Measurements from ENCODE around the gene SPRYD3.
A peak's percentile ranks its signal among the peaks of the same experiment; 100 is the strongest.
"Not testable (repeated sequence)": the region's sequence is repeated elsewhere in the genome, so short reads cannot be mapped to it uniquely, and the experiment has no call there.

The SPRYD3 gene

GRCh38 chr12:53049571-53050318 lies 29.4 kb downstream of the SPRYD3 start, which contains the start of gene TNS2:
TNS2 (plus strand) TSS chr12:53050065; CDS start chr12:53050186, 121 bp downstream.
- DNase-seq = no peak

GRCh38 chr12:53048780-53049401 lies 30.3 kb downstream of the SPRYD3 start:
- DNase-seq = no peak

DNA sequence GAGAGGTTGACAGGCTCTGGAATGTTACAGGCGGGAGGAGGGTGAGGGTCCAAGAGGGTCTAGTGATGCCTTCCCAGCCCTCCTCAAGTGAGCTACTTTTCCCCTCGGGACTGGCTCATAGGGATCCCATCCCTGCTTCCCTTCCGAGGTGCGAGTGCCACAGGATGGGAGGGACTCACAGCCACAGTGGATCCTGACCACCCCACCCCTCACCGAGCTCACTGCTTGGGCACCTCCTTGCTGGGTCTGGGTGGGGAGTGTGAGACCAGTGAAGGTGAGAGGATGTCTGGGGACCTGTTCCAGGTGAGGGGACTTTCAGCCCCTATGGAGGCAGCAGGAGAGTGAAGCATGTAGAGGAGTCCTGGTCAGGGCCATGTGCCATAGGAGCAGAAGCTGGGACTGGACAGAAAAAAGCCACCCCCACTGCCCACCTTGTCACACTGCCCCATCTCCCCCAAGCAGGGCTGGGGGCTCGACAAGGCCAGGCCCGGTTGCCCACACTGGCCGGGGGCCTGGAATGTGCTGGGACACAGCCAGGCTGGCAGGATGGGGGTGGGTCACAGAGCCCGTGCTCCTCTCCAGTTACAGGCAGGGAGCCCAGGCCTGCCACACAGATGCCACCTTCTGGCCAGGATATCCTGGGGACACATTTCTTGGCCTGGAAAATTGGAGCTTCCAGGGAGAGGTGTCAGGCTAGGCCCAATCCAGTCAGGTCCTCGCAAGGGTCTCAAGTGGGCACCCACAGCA lies 31.0 kb downstream of the SPRYD3 start:
- no peak for DNase-seq

DNA sequence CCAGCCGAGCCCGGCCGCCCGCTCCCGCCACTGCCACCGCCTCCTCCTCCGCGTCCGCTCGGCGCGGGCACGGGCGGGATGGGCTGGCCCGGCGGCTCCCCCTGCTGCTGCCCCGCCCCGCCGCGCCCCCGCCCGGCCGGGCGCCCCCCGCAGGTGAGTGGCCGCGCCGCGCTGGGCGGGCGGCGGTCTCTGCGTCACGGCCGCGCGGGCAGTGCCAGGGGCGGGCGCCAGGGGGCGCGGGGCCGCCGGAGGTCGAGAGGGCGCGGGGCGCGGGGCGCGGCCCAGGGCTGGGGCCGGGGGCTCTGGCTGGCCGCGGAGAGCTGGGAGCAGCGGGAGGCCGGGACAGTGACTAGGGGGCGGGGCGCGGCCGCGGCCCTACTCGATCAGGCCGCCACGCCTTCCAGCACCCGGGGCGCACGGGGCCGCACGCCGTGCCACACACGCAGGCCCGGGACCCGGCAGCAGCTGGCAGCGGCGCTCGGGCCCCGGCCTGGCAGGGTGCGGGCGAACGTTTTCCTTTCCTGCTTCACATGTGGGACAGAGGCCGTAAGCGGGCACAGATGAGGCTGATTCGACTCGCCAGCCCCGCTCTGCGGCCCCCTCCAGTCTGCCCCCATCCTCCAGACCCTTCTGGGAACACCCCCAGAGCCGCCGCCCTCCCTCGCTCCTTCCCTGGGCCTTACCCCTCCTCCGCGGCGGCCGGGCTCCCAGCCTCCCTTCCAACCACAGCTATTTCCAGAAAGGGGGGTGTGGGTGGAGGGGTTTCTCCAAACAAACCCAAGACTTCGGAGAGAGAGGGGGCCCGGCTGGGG lies 31.8 kb downstream of the SPRYD3 start:
- peak; percentile 68 for DNase-seq

DNA sequence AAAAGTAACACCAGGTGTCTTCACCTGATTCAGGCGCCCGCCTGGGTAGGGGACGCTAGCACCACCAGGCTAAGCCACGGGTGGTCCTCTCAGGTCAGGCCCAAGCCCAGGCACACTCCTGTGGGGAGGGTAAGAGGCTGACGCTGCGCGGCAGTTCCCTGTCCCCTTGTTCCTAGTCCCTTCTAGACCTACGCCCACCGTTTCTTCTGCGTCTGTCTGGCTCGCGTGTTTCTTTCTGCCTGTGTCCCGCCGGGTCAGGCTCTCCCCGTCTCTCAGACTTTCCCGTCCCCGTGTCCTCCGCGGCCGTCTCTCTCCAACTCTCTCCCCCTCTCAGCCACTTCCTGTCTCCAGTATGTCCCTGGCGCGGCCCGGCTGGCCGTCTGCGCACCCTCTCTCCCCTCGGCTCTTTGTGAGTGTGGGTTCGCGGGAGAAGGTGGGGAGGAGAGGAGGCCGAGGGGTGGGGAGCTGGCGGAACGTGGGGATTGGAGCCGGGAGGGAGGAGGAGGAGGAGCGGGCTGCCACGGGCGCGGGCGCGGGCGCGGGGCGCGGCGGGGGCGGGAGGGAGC lies 32.5 kb downstream of the SPRYD3 start:
- peak; percentile 53 for DNase-seq

- no peak for DNase-seq
These were observed 33.5 kb downstream of the SPRYD3 start for GRCh38 chr12:53045696-53046045.

- no peak for DNase-seq
These were observed 34.1 kb downstream of the SPRYD3 start for GRCh38 chr12:53044896-53045695.

DNA sequence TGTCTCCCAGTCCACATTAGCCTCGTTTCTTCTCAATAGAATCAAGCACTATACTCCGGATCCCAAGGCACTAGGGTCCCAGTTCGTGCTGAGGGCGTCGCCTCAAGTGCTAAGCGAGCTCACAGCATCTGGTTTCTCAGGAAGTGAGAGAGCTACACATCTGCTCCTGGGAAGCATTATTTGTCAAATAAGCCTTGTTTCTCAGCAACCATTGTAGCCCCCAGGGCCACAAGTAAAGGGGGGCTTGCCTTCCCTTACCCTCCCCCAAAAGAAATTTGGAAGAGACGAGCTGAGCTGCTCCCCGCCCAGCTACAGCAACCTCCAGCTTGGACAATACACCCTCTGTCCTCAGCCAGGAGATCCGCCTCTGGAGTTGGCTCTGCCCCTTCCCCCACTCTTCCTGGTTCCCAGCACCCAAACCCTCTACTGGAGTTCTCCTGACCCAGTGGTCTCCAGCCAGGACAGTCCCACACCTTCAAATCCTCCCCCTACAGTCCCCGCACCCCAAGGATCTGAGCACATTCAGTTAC lies 35.1 kb downstream of the SPRYD3 start:
- no peak for DNase-seq

DNA sequence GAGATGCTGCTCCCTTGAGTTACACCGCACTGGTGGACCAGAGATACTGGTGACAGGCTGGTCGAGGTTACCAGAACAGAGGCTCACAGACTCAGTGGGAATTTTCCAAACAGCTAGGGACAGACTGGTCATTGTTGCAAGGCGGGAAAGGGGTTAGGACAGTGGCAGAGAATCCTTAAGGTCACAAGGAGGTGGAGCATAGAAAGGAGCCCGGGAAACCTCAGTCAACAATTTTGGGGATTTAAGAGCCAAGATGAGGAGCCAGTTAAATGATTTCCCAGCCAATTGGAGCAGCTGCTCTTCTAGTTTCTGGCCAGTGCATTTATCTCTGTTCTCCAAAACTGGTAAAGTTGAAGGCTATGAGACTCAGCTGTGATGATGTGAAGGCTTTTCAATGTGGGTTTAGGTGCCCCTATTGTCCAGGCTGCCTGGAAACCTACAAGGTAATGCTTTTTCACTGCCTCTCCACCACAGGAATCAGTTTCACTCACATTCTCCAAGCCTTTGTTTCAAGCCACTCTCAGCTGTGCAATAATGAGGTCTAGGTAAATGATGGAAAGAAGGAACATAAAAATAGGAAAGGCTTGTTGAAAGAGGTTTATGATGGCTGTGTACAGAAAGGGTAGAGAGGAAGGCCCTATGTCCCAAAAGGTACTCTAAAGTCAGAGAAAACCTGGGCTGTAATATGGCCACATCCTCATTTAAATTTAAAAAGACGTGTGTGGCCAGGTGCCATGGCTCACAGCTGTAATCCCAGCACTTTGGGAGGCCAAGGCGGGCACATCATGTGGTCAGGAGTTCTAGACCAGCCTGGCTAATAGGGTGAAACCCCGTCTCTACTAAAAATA lies 36.4 kb downstream of the SPRYD3 start:
- DNase-seq = no peak

DNA sequence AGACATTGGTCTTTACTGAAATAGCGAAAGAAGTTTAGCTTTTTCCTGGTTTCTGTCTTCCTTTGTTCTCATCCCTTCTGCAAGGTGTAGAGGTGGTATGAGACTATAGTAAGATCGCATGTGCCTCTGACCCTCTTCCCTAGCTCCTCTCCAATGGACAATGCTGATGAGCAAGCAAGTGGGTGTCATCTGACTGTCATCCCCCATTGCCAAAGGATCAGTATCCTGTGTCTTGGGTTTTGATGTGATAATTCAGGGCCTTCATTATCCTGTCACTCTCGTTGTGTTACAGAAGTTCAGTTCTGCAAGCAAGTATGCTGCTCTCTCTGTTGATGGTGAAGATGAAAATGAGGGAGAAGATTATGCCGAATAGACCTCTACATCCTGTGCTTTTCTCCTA lies 39.3 kb downstream of the SPRYD3 start:
- no peak for DNase-seq

DNA sequence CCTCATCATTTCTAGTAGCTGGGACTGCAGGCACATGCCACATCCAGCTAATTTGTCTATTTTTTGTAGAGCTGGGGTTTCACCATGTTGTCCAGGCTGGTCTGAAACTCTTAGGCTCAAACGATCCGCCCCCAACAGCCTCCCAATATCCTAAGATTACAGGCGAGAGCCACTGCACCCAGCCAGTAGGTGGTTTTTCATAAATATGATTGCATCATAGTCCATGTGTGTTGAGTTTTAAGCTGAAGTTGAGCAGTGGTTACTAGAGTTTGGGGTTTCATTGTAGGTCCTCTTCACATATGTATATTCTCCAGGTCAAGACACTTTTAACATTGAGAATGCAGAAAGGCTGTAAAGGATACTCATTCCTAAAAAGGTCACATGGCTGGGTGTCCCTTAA lies 42.4 kb downstream of the SPRYD3 start:
- DNase-seq = no peak

GRCh38 chr12:53034459-53034858 lies 44.7 kb downstream of the SPRYD3 start:
- no peak for DNase-seq

DNA sequence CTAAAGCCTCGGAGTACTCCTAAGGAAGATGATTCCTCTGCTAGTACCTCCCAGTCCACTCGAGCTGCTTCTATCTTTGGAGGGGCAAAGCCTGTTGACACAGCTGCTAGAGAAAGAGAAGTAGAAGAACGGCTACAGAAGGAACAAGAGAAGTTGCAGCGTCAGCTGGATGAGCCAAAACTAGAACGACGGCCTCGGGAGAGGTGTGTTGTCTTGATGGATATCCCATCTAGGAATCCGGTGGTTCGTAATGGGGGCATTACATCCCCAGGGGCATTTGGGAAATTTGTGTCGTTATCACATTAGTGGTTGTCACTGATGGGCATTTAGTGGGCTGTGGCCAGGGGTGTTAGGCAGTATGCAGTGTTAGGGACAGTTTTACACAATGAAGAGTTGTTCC lies 45.4 kb downstream of the SPRYD3 start:
- not testable (repeated sequence) for DNase-seq

- DNase-seq = no peak
These were observed 47.6 kb downstream of the SPRYD3 start for GRCh38 chr12:53031616-53032015.

DNA sequence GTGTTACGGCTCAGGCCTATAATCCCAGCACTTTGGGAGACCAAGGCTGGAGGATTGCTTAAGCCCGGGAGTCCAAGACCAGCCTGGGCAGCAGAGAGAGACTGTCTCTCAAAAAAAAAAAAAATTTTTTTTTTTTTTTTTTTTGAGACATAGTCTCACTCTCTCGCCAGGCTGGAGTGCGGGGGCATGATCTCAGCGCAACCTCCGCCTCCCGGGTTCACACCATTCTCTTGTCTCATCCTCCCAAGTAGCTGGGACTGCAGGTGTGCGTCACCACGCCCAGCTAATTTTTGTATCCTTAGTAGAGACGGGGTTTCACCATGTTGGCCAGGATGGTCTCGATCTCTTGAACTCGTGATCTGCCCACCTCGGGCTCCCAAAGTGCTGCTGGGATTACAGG lies 52.2 kb downstream of the SPRYD3 start:
- not testable (repeated sequence) for DNase-seq

DNA sequence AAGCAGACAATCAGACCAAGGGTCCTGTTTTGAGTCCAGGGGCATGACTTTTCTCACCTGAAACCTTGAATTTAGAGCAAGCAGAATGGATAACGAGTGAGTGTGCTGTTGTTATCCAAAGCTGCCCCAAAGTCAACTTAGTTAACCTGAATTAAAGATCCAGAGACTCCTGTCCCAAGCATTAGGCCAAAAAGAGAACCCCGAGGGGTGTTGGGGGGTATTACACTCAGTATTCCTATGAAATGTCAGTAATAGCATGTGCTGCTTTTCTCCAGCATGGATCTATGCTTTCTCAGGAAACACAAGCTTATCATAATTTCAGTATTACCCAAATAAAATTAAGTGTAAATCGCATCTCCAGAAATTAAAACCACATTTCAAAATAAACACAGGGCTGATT lies 53.9 kb downstream of the SPRYD3 start:
- no peak for DNase-seq

DNA sequence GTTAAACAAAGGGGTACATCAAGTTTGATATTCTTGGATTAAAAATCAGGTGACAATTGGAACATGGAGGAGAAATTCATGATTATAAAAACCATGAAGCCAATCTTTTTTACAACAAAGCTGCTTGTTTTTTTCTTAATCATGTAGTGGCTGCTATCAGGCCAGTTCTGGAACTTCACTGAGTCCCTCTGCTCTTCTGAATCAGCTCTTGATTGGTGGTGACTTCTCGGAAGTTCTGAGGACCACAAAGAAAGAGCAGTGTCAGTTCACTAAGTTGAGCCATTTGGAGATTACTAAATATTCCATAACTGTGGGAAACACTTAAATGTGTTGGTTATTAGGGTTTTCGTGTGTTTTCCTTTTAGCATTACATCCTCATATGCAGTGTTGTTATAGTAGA lies 64.5 kb downstream of the SPRYD3 start:
- DNase-seq = no peak
